KG1 (cell line): ENCODE measurements around the gene PUS7.
"Not testable (repeated sequence)": the region's sequence is repeated elsewhere in the genome, so short reads cannot be mapped to it uniquely, and the experiment has no call there.

Experiments
- DNase-seq: peaks from one replicate; lab custom pipeline; 2025; lab: John Stamatoyannopoulos, UW

The PUS7 gene

GRCh38 chr7:105448181-105448580 is 73.9 kb downstream of the PUS7 start:
- no peak for DNase-seq

DNA sequence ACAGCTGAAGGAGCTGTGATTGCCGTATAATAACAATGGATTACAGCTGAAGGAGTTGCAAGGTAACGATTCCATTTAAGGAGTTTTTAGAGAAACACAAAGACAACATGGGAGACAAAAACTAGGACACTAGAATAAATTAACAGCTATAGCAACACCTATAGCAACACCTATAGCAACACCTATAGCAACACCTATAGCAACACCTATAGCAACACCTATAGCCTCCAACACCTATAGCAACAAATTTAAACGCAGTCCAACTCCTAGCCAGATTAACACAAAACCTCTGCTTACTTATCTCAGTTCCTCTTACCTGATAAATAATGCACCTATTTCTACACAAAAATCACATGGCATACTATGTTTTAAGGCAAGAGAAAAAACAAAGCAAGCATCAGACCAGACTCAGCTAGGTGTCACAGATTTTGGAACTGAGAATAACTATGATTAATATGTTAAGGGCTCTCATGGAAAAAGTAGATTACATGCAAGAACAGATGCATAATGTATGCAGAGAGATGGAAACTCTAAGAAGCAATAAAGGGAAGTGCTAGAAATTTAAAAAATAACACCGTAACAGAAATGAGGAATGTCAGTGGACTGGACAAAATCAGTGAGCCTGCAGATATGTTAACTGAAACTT is 77.6 kb downstream of the PUS7 start:
- DNase-seq: no peak

DNA sequence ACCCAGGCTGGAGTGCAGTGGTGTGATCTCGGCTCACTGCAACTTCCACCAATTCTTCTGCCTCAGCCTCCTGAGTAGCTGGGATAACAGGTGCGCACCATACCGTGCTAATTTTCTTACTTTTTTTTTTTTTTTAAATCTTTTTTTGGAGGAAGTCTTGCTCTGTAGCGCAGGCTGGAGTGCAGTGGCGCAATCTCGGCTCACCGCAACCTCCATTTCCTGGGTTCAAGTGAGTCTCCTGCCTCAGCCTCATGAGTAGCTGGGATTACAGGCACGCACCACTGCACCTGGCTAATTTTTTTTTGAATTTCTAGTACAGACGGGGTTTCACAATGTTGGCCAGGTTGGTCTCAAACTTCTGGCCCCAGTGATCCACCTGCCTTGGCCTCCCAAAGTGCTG is 79.9 kb downstream of the PUS7 start:
- DNase-seq: not testable (repeated sequence)

DNA sequence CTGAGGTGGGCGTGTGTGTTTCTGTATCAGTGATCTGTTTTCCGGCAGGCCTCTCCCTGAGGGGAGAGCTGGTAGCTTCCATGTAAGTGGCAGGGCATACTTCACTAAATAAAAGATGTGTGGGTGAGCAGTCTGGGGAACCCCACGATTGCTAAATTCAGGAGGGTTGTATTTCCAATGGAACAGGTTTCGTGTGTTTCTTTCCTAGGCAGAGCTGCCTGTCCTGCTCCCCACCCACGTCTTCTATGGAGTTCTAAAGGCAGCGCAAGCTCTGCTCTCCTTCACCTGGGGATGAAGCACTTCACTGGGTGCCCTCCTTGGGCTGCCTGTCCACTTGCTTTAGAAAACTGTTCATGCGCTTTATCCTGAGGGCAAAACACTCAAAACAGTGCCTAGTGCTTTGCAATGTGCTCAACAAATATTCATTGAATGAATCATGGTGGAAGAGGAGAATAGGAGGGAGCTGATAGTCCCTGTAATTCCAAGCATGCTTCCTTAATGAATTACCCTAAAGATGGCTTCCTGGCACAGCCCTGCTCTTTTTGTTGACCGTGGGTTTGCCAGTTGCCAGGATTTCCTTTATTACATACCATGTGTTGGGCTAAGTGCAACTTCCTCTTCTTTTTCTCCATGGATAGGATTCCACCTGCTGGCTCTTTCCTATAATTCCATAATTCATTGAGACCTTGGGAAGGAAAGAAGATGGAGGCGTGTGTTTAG is 82.7 kb downstream of the PUS7 start:
- DNase-seq: no peak

GRCh38 chr7:105438847-105439173 is 83.3 kb downstream of the PUS7 start:
- no peak for DNase-seq

- no peak for DNase-seq
These were observed 83.8 kb downstream of the PUS7 start for GRCh38 chr7:105438254-105438653.

- DNase-seq: not testable (repeated sequence)
These were observed 84.7 kb downstream of the PUS7 start for GRCh38 chr7:105437356-105437755.

DNA sequence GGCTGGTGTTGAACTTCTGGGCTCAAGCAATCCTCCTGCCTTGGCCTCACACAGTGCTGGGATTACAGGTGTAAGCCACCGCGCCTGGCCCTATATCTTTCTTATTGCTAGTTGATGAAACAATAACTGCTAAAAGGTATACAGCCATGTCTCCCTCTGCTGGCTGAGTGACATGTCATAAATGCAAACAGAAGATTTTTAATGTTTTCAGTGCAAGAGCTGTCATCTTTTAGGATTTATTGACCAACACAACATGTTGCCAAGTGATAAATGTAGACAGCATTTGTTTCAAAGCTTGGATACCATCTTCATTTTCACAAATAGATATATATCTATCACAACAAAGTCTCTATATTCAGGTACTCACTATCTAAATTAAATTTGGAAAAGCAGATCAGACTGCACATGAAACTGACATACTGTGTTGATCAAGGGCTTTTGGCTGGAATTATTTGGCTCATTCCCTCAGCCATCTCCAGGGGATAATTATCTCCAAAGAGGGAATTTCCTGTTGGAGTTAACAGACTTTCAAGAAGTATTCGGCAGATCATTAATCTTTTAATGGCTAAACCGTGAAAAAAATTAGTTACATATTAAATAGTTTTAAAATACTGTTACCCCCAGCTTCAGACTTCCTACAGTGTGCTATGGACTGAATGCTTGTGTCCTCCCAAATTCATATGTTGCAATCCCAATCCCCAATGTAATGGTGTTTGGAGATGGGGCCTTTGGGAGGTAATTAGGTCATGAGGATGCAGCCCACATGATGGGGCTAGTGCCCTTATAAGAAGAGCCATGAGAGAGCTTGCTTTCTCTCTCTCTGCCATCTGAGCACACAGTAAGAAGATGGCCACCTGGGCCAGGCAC is 92.1 kb downstream of the PUS7 start:
- peak; percentile 6 for DNase-seq

GRCh38 chr7:105426606-105427146 is 95.4 kb downstream of the PUS7 start:
- DNase-seq: no peak

DNA sequence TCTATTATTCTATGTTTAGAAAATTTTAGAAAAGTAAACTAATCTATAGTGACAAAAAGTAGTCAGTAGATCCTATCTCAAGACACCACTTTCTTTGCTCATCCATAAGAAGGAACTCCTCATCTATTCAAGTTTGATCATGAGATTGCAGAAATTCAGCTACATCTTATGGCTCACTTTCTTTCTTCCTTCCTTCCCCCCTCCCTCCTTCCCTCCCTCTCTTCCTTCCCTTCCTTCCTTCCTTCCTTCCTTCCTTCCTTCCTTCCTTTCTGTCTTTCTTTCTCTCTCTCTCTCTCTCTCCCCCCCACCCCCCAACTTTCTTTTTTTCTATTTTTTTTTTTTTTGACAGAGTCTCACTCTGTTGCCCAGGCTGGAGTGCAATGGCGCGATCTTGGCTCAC is 98.1 kb downstream of the PUS7 start:
- DNase-seq: no peak

DNA sequence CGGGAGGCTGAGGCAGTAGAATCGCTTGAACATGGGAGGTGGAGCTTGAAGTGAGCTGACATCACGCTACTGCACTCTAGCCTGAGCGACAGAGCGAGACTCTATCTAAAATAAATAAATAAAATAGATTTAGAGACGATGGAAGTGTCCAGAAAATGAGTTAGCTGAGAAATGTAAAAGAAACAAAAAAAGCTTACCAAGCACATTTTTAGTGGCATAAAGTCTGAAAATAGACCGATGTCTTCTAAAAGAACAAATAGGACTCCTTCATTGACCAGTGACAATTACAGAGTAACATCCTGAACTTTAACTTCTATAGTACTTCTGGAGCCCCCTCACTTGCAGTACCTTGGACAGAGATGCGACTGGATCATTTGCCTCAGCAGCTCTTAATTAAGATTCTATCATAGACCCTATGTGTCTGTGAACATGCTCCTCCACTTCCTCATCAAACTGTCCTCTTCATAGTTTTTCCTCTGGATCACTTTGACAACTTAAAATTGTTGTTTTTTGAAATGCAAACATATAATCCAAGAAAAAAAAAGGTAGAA is 108.1 kb downstream of the PUS7 start:
- no peak for DNase-seq

DNA sequence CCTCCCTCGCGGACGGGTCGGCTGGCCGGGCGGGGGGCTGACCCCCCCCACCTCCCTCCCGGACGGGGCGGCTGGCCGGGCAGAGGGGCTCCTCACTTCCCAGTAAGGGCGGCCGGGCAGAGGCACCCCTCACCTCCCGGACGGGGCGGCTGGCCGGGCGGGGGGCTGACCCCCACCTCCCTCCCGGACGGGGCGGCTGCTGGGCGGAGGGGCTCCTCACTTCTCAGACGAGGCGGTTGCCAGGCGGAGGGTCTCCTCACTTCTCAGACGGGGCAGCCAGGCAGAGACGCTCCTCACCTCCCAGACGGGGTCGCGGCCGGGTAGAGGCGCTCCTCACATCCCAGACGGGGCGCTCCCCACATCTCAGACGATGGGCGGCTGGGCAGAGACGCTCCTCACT is 111.3 kb downstream of the PUS7 start:
- not testable (repeated sequence) for DNase-seq

- not testable (repeated sequence) for DNase-seq
These were observed 112.3 kb downstream of the PUS7 start for GRCh38 chr7:105409775-105410174.

GRCh38 chr7:105408791-105409410 is 113.2 kb downstream of the PUS7 start:
- DNase-seq: no peak
